Measurements from ENCODE around the gene LIN54.
"Not testable (repeated sequence)": the region's sequence is repeated elsewhere in the genome, so short reads cannot be mapped to it uniquely, and the experiment has no call there.

LIN54 gene

DNA sequence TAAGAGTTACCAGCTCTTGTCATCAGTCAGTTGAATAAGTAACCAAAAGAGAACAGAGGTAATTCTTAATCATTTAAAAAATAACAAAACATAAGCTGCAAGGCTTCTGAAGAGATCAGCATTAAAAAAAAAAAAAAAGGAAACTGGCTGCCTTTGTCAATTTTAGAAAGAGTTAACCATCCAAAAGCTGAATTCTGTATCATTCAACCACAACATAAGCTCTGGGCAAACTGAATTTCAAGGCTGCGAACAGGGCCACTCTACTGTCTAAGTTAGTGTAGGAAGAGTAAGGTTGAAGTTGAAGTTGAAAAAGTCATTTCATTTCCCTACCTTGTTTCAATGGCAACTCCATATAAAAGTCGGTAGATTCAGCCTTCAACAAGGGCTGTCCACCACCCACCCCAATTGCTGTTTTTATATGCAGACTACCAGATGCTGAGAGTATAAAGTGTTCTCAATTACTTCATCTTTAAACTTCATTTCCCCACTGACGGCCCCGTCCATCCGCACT lies 1.1 kb upstream of the LIN54 start:
- peak overlapping the region; percentile 87 for H3K27ac ChIP-seq
- TF ChIP-seq, protein P1, sequence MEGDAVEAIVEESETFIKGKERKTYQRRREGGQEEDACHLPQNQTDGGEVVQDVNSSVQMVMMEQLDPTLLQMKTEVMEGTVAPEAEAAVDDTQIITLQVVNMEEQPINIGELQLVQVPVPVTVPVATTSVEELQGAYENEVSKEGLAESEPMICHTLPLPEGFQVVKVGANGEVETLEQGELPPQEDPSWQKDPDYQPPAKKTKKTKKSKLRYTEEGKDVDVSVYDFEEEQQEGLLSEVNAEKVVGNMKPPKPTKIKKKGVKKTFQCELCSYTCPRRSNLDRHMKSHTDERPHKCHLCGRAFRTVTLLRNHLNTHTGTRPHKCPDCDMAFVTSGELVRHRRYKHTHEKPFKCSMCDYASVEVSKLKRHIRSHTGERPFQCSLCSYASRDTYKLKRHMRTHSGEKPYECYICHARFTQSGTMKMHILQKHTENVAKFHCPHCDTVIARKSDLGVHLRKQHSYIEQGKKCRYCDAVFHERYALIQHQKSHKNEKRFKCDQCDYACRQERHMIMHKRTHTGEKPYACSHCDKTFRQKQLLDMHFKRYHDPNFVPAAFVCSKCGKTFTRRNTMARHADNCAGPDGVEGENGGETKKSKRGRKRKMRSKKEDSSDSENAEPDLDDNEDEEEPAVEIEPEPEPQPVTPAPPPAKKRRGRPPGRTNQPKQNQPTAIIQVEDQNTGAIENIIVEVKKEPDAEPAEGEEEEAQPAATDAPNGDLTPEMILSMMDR (conservative IDR thresholded peaks at IDR 0.05) = no peak
- TF ChIP-seq ZFX (IDR thresholded peaks at IDR 0.05) = no peak

DNA sequence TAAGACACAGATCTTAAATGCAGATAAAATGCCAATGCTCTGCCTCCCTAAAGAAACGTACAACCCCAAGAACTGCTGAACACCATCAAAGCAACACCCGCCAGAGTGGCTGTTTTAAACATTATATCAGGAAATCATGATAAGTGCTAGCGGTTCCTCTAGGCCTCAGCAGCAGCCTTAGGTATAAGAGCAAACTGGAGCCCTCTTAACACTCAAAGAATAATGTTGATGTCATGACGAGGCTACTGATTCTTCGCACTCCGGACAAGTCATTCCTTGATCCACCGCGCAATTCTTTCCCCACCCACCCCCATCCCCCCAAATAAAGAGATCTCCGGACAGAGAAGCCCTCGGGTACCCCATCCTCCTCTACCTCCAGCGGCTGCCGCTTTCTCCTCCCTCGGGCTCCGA lies 507 bp downstream of the LIN54 start:
- peak overlapping the region; percentile 86 for H3K27ac ChIP-seq
- TF ChIP-seq ZFX (IDR thresholded peaks at IDR 0.05) = no peak
- TF ChIP-seq, protein P1 (conservative IDR thresholded peaks at IDR 0.05) = no peak

DNA sequence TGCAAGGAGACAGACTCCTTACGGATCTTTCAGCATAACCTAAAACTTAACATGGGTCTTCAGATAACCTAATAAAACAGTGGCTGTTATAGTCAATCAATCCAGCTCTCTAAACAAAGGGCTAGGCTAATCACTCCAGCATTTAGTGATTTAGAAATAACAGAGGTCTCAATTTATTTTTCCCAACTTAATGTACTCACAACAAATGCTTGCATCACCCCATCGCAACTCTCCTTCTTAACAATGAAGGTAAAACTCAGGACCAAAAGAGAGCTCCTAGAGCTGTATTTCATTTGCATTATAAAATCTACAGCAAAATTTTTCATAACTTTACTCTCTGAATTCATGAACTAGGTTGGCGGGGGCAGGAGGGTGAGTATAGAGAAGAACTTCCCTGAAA lies 1.1 kb downstream of the LIN54 start:
- TF ChIP-seq, protein P1 (conservative IDR thresholded peaks at IDR 0.05) = no peak
- no peak for TF ChIP-seq ZFX (IDR thresholded peaks at IDR 0.05)
- no peak overlapping the region for H3K27ac ChIP-seq

DNA sequence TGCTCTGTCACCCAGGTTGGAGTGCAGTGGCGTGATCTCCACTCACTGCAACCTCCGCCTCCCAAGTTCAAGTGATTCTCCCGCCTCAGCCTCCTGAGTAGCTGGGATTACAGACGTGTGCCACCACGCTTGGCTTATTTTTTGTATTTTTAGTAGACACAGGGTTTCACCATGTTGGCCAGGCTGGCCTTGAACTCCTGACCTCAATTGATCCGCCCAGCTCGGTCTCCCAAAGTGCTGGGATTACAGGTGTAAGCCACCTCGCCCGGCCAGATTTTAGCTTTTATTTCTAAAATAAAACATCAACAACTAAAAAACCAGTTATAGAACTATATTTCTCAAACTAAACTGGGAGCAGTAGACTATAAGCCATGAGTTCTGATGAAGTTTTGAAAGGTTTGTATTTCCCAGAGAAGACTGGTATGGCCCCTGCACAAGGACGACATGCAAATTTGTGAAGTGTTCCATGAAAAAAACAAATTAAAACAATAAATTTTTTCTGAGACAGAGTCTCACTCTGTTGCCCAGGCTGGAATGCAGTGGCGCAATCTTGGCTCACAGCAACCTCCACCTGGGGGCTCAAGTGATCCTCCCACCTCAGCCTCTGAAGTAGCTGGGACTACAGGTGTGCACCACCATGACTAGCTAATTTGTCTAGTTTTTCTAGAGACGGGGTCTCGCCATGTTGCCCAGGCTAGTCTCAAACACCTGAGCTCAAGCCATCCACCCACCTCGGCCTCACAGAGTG lies 7.4 kb downstream of the LIN54 start:
- not testable (repeated sequence) for H3K27ac ChIP-seq

DNA sequence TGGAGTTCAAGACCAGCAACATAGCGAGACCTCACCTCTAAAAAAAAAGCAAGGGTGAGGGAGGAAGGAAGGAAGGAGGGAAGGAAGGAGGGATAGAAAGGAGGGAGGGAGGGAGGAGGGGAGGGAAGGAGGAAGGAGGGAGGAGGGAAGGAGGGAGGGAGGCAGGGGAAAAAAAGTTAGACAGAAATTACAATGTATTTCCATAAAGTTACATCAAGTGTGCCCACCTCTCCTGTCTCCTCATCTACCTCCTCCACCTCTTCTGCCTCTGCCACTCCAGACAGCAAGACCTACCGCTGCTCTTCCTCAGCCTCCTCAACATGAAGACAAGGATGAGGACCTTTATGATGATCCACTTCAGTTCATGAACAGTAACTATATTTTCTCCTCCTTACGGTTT lies 8.3 kb downstream of the LIN54 start:
- no peak overlapping the region for H3K27ac ChIP-seq
- TF ChIP-seq, protein P1 (conservative IDR thresholded peaks at IDR 0.05) = no peak
- no peak for TF ChIP-seq ZFX (IDR thresholded peaks at IDR 0.05)

DNA sequence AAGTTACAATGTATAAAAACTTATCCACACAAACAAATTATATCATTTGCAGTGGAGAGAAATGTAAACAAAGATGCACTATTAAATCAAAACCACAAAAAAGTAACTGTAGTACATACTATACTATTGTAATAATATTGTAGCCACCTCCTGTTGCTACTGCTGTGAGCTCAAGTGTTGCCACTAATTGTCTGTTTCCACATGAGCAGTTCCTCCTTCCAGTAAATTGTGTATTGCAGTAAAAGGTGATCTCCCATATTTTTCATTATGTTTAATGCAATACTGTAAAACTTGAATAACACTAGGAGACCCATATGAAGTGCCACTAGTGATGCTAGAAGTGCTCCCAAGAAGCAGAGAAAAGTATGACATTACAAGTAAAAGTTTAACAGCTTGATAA lies 11.7 kb downstream of the LIN54 start:
- no peak overlapping the region for H3K27ac ChIP-seq
- no peak for TF ChIP-seq ZFX (IDR thresholded peaks at IDR 0.05)
- TF ChIP-seq, protein P1 (conservative IDR thresholded peaks at IDR 0.05) = no peak

DNA sequence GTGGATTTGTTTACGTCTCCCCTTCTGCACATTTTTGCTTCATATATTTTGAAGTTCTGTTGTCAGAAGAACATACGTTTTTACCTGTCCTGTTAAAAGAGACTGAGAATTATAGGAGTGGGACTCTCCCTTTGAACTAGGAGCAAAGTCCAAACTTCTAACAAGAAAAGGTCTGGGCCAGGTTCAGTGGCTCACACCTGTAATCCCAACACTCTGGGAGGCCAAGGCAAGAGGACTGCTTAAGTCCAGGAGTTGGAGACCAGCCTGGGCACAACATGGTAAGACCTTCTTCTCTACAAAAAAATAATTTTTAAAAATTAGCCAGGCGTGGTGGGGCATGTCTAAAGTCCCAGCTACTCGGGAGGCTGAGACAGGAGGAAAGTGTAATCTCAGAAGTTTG lies 15.8 kb downstream of the LIN54 start:
- H3K27ac ChIP-seq = no peak overlapping the region
- TF ChIP-seq ZFX (IDR thresholded peaks at IDR 0.05) = no peak
- TF ChIP-seq, protein P1 (conservative IDR thresholded peaks at IDR 0.05) = no peak

Data from C4-2B (cell line).